ENCODE measurements around the gene UPK1A. TPM values are rescaled to one million over a fixed set of nuclear protein-coding genes. Genes with fewer than 3 reads are reported as not detected.

Gene UPK1A
- total RNA-seq, 1 experiment from 2014 or later = not detected

DNA sequence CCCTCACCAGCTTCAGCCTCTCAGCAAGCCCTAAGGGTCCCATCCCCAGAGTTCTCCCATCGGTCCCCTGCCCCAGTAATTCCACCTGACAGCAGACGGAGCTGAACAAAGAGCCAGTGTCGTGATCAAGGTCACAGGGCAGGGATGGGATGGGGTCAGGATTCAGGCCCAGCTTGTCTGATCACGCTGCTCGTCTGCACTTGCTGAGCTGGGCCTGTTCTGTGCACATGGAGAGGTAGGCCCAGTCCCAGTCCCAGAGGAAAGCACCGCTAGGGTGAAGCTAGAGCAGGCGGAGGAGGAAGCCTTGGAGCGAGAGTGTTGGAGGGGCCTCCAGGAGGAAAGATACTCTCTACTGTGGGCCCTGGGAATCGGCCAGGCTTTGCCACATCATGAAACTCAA, 44.6 kb upstream of the UPK1A start:
- H3K27me3 Mint-ChIP-seq (ENCODE audit: insufficient read depth, unreplicated experiment) = no peaks in the 10 kb centered on the region
- H3K27ac Mint-ChIP-seq (ENCODE audit: low read depth, unreplicated experiment) = no peak overlapping the region
- ChIA-PET CTCF (no interaction called here), POLR2A (no interaction called here)
- intact Hi-C loops (cut with micrococcal nuclease) = no loop called here
- BruUV-seq (replicated peaks) = no TSS peak
- no peaks in the 10 kb centered on the region for H3K4me1 Mint-ChIP-seq (ENCODE audit: insufficient read depth, unreplicated experiment)
- no peaks in the 10 kb centered on the region for H3K9me3 Mint-ChIP-seq (ENCODE audit: unreplicated experiment)
- DNase-seq (ENCODE audit: unreplicated experiment) = no peak
- no peak for TF ChIP-seq CTCF (IDR thresholded peaks at IDR 0.05; ENCODE audit: unreplicated experiment)
- H3K4me3 Mint-ChIP-seq (ENCODE audit: unreplicated experiment) = no peak overlapping the region
- H3K36me3 Mint-ChIP-seq (ENCODE audit: insufficient read depth, unreplicated experiment) = peaks cover 6% of the 10 kb centered on the region

DNA sequence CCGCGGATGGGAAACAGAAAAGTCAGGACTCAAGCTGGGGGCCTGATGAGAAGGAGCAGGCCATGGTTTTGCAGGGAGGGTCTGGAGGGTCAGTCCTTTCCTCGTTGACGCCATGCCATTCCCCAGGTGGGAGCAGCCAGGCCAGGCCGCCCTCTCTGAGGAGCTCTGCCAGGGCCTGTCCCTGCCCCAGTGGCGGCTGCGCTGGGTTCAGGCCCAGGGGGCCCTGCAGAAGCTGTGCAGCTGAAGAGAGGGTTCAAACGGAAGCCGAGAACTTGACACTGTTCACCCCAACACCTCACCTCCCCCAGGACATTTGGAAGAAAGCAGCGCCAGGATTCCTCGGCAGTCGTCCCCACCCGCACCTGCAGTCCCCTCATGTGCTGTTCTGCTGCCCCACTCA, 43.6 kb upstream of the UPK1A start:
- no TSS peak for BruUV-seq (replicated peaks)
- POLR2A ChIA-PET = no interaction called here
- Mint-ChIP-seq H3K27me3 (ENCODE audit: insufficient read depth, unreplicated experiment) (no peaks in the 10 kb centered on the region), H3K4me1 (ENCODE audit: insufficient read depth, unreplicated experiment) (no peaks in the 10 kb centered on the region), H3K4me3 (ENCODE audit: unreplicated experiment) (no peak overlapping the region), H3K9me3 (ENCODE audit: unreplicated experiment) (no peaks in the 10 kb centered on the region), H3K27ac (ENCODE audit: low read depth, unreplicated experiment) (no peak overlapping the region), H3K36me3 (ENCODE audit: insufficient read depth, unreplicated experiment) (peaks cover 6% of the 10 kb centered on the region)
- intact Hi-C loops (cut with micrococcal nuclease) = no loop called here
- CTCF ChIA-PET = interaction anchor here (0.7 to 1.2 kb wide), 3 partner anchors 31 to 154 kb away, joined by 3 read pairs; no protein-coding TSS in a partner anchor
- DNase-seq (ENCODE audit: unreplicated experiment) = no peak
- no peak for TF ChIP-seq CTCF (IDR thresholded peaks at IDR 0.05; ENCODE audit: unreplicated experiment)

GRCh38 chr19:35623327-35624010, 42.8 kb upstream of the UPK1A start:
- ChIA-PET POLR2A (interaction anchor here (1.1 to 1.5 kb wide), 2 partner anchors 19 to 21 kb away, joined by 4 read pairs; no protein-coding TSS in a partner anchor), CTCF (interaction anchor here (1.2 to 1.3 kb wide), 3 partner anchors 32 to 75 kb away, joined by 3 to 5 read pairs (median 3); no protein-coding TSS in a partner anchor)
- Mint-ChIP-seq H3K9me3 (ENCODE audit: unreplicated experiment) (no peaks in the 10 kb centered on the region), H3K27me3 (ENCODE audit: insufficient read depth, unreplicated experiment) (no peaks in the 10 kb centered on the region), H3K27ac (ENCODE audit: low read depth, unreplicated experiment) (no peak overlapping the region), H3K4me1 (ENCODE audit: insufficient read depth, unreplicated experiment) (no peaks in the 10 kb centered on the region), H3K4me3 (ENCODE audit: unreplicated experiment) (no peak overlapping the region), H3K36me3 (ENCODE audit: insufficient read depth, unreplicated experiment) (peaks cover 7% of the 10 kb centered on the region)
- DNase-seq (ENCODE audit: unreplicated experiment) = no peak
- no peak for TF ChIP-seq CTCF (IDR thresholded peaks at IDR 0.05; ENCODE audit: unreplicated experiment)
- no TSS peak for BruUV-seq (replicated peaks)
- intact Hi-C loops (cut with micrococcal nuclease) = no loop called here

DNA sequence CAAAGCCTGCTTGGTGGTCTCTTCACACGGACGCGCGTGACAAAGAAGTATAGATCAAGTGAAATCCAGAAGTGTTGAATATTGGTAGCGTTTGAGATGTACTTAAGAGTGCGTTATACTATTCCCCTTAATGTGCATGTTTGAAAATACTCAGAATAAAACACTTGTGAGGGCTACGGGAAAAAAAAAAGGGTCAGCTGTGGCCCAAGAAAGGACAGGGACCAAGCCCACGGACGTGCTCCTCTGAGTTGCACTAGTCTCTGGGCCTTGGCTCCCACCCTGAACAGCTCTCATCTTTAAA, 38.1 kb upstream of the UPK1A start:
- TF ChIP-seq CTCF (IDR thresholded peaks at IDR 0.05; ENCODE audit: unreplicated experiment) = no peak
- Mint-ChIP-seq H3K9me3 (ENCODE audit: unreplicated experiment) (no peaks in the 10 kb centered on the region), H3K27ac (ENCODE audit: low read depth, unreplicated experiment) (peak overlapping the region; percentile 97), H3K27me3 (ENCODE audit: insufficient read depth, unreplicated experiment) (no peaks in the 10 kb centered on the region), H3K4me1 (ENCODE audit: insufficient read depth, unreplicated experiment) (peaks cover 10% of the 10 kb centered on the region), H3K4me3 (ENCODE audit: unreplicated experiment) (peak overlapping the region; percentile 87), H3K36me3 (ENCODE audit: insufficient read depth, unreplicated experiment) (peaks cover 33% of the 10 kb centered on the region)
- TSS peak; percentile 97 for BruUV-seq (replicated peaks)
- no peak for DNase-seq (ENCODE audit: unreplicated experiment)
- ChIA-PET CTCF (interaction anchor here (1.1 kb wide), 1 partner anchor 10 kb away, joined by 10 read pairs; no protein-coding TSS in a partner anchor), POLR2A (interaction anchor here (0.7 to 2.7 kb wide), 5 partner anchors 13 to 366 kb away, joined by 3 to 24 read pairs (median 6); partner anchors contain the start of genes COX6B1 and HAUS5)
- intact Hi-C loops (cut with micrococcal nuclease) = loop anchor here (2.0 to 5.0 kb wide), 2 partner anchors 17 to 81 kb away; partner anchors contain the start of gene TMEM147
